ENCODE measurements around the gene AHDC1.
A peak's percentile ranks its signal among the peaks of the same experiment; 100 is the strongest.

AHDC1 gene

GRCh38 chr1:27609618-27610240, 5.8 kb upstream of the AHDC1 start:
- no peak for DNase-seq (ENCODE audit: extremely low read depth, low read depth)

DNA sequence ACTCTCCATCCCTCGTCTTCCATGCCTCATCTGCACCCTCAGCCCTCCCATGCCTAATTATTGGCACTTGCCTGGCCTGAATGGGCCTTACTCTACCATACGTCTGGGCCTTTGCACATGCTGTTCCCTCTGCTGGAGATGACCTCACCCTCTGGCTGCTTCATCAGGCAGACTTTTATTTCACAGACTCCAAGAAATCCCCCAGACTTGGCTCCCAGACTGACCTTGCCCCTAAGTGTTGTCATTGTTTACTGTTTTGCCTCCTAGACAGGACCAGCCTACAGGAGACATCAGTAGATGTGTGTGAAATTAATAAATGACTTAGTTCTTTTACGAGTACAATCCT, 5.2 kb upstream of the AHDC1 start:
- DNase-seq (ENCODE audit: extremely low read depth, low read depth) = no peak
- TF ChIP-seq CTCF (IDR thresholded peaks at IDR 0.05; ENCODE audit: low read depth, low read length) = no peak

More at GRCh38 chr1:27609618-27610240, 5.8 kb upstream of the AHDC1 start:
- no peak for TF ChIP-seq CTCF (IDR thresholded peaks at IDR 0.05; ENCODE audit: low read depth, low read length)

DNA sequence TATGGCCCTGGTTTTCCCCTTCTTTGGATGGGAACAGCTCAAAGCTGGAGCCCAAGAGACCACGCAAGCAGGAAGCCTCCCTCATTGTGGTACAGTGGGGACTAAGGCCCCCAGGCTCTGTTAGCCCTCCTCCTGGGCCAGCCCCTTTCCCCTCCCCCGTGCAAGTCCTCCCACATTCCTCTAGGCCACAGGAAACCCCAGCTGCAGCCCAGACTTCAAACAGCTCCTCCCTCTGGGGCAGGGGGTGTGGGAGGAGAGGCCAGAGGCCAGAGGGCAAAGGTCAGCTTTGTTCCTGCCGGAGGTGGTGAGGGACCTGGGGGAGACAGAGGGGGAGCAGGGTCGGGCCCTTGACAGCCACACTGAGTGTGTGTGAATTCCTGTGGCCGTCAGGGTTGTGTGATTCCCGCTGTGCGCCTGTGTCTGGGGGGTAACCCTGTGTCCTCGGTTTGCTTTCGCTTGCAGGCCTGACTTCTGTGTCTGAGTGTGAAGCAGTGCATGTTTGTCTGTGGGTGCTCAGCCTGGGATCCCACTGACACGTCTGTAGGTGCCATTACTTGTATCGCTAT, 3.4 kb upstream of the AHDC1 start:
- DNase-seq (ENCODE audit: extremely low read depth, low read depth) = no peak
- no peak for TF ChIP-seq CTCF (IDR thresholded peaks at IDR 0.05; ENCODE audit: low read depth, low read length)

DNA sequence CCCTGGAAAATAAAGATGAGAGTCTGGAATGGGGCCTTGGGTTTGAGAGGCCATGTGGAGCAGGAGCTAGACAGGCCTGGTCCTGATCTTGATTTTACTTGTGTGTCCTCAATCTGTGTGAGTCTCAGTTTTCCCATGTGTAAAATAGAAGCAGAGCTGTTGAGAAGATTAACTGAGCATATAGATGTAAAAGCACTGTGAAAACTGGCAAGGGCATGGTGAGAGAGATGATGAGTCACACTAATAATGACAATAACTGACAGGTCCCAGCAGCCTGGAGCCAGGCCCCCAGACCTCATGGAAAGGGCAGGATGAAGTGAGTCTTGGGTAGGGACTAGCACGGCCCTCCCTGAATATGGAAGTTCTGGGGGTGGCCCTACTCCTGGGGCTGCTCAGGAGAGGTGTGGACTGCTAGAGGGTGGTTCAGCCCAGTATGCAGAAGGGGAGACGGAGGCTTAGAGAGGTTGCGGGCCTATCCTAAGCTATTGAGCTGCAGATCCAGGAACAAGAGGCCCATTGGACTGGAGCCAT, 2.8 kb upstream of the AHDC1 start:
- no peak for DNase-seq (ENCODE audit: extremely low read depth, low read depth)
- TF ChIP-seq CTCF (IDR thresholded peaks at IDR 0.05; ENCODE audit: low read depth, low read length) = no peak

DNA sequence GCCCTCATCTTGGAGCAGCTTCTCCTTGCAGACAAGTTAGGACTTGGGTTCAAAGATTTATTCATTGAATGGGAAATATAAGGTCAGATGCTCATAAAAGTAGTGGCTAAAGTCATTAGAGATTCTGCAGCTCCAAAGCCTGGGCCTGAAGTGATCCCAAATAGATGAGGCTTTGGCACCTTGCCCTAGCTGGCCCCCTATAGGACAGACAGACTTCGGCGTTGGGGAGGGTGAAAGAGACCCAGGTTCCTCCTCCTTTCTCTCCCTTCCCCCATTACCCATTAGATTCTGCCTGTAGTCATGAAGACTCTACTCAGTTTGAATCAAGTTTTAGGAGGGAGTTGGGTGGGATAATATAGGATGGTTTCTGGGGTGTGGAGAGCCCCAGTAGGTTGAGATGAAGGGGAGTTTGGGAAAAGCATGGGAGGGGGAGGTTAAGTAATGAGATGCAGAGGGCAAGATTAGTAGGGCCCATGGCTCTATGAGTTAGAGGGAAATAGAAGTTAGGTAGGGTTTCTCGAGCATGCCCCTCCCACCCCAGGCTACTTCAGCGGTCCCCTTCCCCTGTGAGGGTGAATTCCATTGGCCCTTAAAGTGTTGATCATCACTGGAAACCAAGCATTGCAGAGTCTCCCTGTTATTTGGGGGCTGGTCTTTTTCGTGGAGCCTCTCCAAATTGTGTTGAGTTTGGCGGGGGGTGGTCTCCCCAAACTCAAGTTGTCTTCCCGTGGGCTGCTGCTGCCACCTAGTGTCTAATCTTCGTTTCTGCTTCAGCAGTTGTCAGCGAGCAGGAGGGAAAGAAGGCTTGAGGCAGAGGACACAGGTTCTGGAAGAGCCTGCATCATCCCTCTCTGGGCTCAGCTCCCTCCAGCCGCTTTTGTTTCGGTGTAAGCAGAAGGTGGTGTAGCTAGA, 2.1 kb upstream of the AHDC1 start:
- no peak for DNase-seq (ENCODE audit: extremely low read depth, low read depth)
- TF ChIP-seq CTCF (IDR thresholded peaks at IDR 0.05; ENCODE audit: low read depth, low read length) = peak; percentile 88

- no peak for TF ChIP-seq CTCF (IDR thresholded peaks at IDR 0.05; ENCODE audit: low read depth, low read length)
- DNase-seq (ENCODE audit: extremely low read depth, low read depth) = no peak
Measured at GRCh38 chr1:27605300-27605766, 1.4 kb upstream of the AHDC1 start.

All from AG09319 (cell line).